GM13976 (cell line): Measurements from ENCODE around the gene LBH.

Experiments
- DNase-seq: peaks from one replicate; pipeline ENCODE4 v3.0.0; 2012; ENCODE audit warnings: low spot score
- CTCF ChIP-seq: IDR thresholded peaks from 2 replicates; pipeline ENCODE4 v1.5.1; 2012; ENCODE audit warnings: borderline replicate concordance, mild to moderate bottlenecking; ENCODE audit not compliant: insufficient read depth; ENCODE audit errors: extremely low read depth, missing control alignments, control extremely low read depth
- in situ Hi-C: fragments of 300-500 bp; cut with MboI; formaldehyde crosslinking; loops from one replicate; pipeline ENCODE4 v1.12.0; 2022; ENCODE audit warnings: low sequenced_read_pairs, mixed read lengths, inconsistent platforms; ENCODE audit not compliant: unreplicated experiment

LBH gene

GRCh38 chr2:30280596-30281434 lies 49.5 kb downstream of the LBH start:
- in situ Hi-C loops, result no loop called here
- no peak for TF ChIP-seq CTCF
- no peak for DNase-seq

GRCh38 chr2:30282081-30282480 lies 50.7 kb downstream of the LBH start:
- no peak for TF ChIP-seq CTCF
- in situ Hi-C loops, result no loop called here
- no peak for DNase-seq

- TF ChIP-seq CTCF, result no peak
- in situ Hi-C loops, result no loop called here
- DNase-seq, result no peak
Observed at GRCh38 chr2:30282721-30283120, 51.4 kb downstream of the LBH start.

GRCh38 chr2:30283931-30284565 lies 52.7 kb downstream of the LBH start:
- no peak for TF ChIP-seq CTCF

GRCh38 chr2:30285758-30286157 lies 54.4 kb downstream of the LBH start:
- in situ Hi-C loops, result no loop called here
- no peak for TF ChIP-seq CTCF

More at GRCh38 chr2:30283931-30284565, 52.7 kb downstream of the LBH start:
- no peak for DNase-seq
- in situ Hi-C loops, result no loop called here

GRCh38 chr2:30287190-30287840 lies 56.0 kb downstream of the LBH start:
- no peak for DNase-seq
- TF ChIP-seq CTCF, result no peak
- in situ Hi-C loops, result no loop called here

More at GRCh38 chr2:30285758-30286157, 54.4 kb downstream of the LBH start:
- no peak for DNase-seq
